GM19324 (cell line): ENCODE results near the gene POLG.
A peak's percentile ranks its signal among the peaks of the same experiment; 100 is the strongest.

Source experiments
- ATAC-seq: cut with Tn5 transposase; IDR thresholded peaks from one replicate; pipeline ENCODE4 v1.9.1; 2021; ENCODE audit warnings: mild to moderate bottlenecking, moderate library complexity; ENCODE audit not compliant: unreplicated experiment, low FRiP score

POLG gene

DNA sequence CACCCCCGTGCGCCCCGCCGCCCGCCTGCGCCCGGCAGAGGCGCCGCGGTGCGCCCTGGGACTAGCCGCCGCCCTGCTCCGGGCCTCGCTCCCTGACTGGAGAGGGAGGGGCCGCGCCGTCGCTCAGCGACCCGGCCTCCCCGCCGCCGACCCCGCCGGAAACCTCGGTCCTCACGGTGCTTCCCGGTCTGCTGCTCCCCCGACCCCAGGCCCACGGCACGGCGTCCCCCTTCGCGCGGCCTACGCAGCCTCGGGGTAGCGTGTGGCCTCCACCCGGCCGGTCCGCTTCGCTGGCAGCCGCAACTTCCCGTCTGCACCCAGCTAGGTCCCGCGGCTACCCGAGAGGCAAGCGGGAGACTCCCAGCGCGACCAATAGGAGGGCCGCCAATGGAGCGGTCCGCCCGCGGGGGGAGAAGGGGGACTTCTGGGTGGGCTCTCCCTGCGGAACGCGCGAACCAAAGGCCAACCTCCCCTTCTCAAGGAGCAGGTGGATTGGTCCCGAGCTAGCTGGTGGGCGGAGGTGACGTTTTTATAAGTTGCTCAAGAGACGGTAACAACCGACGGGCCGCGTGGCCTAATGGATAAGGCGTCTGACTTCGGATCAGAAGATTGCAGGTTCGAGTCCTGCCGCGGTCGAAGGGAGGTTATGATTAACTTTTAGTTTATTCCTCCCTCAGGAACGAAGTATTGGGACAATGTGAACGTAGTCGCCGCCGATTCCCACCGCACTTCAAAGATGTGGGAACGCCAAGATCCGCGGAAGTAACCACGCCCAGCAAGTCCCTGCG lies at the start of gene POLG:
Gene POLG, minus strand, starts transcription at position 315 of the 788 bp plus-strand sequence. CDS start 1,070 bp downstream, outside the sequence.
- peak; percentile 92 for ATAC-seq

DNA sequence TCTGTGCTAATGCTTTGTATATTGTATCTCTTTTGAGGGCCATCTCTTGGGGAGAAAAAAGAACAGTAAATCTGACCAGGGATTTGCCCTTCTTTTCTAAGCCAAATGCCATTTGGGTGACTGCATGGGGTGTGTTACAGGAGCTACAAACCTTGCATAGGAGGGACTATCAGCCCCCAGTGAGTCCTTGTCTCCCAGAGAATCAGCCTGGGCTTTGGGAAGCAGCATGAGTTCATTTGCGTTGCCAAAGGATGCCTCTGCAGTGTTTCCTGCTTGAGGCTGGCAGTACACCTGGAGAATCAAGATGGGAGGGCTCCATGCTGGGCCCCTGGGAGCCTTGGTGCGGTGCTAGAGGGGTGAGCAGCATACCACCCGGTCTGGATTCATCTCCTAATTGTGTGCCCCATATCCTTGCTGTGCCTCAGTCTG lies 49.6 kb upstream of the POLG start:
- no peak for ATAC-seq

DNA sequence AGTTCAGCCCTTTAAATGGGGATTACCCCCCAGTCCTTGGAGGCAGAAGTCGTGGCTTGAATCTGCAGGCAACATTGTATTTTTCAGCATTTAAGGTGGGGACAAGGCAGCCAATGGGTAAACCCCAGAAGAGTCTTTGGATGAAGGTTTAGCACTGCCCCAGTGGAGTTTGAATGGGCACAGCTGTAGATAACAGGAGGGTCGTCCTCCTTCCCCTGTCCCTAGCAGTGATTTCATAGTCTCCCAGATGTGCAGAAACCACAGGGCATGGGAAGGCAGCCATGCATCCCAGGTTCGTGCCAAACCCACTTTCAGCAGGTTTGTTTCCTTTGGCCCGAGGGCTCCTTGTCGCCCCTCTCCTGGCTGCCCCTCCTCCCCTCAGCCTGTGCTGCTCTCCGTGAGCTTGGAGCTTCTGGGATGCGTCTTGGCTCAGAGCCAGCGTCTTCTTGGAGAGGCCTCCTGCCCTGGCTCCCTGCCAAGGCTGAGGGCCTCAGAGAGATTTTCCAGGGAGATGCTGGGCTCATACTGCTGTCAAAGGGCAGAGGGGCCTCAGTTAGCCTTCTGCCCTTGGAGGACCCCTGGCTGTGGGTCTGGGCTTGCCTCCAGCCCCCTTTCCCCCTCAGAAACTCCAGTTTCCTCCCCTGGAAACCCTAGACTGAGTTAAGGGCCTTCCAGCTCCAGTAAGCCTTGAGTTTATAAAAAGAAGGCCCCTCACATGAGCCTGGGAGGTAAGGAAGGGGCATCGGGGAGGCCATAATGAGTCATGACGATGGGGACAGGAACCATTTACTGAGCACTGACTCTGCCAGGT lies 48.9 kb upstream of the POLG start:
- no peak for ATAC-seq

DNA sequence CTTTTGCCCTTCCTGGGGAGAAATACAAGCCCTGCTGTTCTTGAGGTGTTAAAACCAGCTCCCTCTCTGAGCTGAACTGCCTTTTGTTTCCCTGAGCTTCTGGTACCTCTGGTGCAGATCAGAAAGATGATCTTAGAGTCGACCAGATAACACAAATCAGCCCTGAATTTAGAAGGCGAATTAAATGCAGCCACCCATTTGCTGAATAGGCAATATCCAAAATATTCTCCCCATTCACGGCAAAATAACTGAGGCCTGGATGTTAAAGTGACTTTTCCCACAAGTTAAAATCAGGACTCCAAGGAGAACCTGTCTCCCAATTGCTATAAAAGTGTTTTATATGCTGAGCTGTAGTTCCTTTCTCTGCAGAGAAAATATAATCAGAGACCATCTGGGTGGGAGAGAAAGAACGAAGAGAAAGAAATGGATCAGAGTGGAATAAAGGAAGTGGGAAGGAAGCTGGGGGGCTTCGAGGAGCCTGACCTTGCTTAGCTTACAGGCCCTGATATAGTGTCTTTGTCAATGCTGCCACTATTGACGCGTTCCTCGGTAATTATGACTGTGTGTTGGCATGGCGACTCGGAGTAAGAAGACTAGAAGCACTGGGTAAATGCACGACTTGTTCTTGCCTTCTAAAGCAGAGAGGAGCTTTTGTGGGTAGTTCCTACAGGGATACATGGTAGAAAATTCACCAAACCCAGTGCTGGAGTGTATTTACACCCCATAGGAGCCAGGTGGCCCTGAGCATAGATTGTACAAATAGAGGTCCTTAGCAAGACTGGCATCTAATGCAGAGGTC lies 47.5 kb upstream of the POLG start:
- ATAC-seq, result no peak

DNA sequence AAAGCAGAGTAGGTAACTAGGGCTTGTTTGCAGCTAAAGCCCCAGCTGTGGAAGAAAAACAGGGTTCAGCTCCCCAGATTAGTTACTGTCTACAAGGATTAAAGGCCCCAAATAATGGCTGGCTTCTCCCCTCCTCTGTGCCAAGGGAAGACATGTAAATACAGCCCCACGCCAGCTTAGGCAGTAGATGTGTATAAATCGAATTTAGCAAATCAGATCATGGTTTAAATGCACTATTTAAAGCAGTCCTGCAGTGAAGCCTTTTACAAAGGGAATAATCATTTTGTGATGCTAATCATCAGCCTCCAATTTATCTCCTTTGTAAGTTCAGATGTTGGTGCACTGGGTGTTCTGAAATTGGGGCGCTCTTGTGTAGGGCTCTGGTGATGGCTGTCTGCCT lies 46.7 kb upstream of the POLG start:
- ATAC-seq, result no peak

- no peak for ATAC-seq
Measured at GRCh38 chr15:89379818-89380217, 45.2 kb upstream of the POLG start.

- no peak for ATAC-seq
Measured at GRCh38 chr15:89379251-89379695, 44.6 kb upstream of the POLG start.

- ATAC-seq, result no peak
Measured at GRCh38 chr15:89378296-89379151, 43.9 kb upstream of the POLG start.

DNA sequence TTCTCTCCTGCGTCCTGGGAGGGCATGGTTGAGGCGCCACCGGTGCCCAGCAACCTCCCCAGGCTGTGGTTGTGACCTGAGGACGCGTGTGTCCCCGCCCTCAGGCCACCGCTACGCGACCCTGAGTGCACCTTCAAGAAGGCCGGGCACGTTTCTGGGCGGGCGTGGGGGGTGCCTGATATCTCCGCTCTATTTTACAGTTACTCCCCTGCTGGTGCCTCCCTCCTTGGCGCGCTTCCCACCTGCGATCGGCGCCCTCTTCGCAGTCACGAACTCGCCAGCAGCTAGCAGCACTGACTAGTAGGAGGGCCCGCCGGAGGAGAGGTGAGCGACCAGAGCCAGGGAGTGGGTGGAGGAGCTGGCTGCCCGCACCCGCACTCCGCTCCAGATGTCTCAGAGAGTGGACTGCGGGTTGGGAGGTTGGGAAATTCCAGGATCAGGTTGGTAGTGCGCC lies 43.2 kb upstream of the POLG start:
- no peak for ATAC-seq

DNA sequence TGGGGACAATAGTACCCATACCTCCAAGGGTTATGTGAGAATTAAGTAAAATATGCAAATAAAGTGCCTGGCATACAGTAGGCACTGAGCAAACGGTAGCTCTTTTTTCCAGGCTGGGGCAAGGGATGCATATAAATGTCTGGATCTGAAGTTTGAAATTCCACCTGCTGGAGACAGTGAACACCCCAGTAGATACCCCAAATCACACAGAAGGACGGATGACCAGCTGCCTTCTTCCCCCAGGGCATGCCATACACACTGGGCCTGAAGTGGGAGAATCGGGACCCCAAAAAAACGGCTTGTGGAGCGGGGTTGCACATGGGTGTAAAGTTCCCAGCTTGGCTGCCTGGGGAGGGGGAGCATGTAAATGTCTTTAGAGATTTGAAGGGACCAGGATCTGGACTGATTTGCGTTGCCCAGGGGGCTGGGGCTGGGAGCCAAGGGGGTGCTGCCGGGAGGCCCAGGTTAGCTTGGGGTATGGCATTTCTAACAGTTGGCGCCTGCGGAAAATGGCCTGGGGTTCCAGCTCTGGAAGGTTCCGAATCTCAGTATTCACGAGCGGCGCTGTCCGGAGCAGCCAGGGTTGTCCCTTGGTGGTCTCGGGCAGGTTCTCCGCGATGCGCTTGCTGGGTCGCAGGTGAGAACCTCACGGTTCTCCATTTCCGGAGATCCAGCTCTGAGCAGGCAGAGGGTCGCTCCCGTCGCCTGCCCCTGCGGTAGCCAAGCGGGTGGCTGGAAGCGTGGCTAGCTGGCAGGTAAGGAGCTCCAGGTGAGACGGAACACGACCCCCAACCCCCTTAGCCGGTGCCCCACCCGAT lies 42.6 kb upstream of the POLG start:
- no peak for ATAC-seq

DNA sequence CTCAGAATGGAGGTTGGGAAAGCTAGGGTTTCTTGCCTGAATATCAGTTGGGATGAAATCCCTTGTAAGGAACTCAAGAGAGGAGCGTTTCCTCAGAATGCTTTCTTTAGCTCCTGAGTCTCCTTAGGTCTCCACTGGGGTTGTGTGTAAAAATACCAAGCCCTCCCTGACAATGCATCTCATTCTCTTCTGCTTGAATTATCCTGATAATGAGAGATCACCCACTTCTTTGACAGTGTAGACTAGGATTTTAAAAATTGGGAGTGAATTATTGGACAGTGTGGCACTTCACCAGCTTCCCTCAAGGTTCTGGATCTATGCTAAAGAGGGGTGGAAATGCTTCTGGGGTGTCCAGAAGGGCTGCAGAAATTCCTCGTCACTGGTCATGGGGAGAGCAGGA lies 41.8 kb upstream of the POLG start:
- ATAC-seq, result no peak

- ATAC-seq, result no peak
Measured at GRCh38 chr15:89375093-89376005, 40.7 kb upstream of the POLG start.

GRCh38 chr15:89374086-89374981 lies 39.7 kb upstream of the POLG start:
- no peak for ATAC-seq

DNA sequence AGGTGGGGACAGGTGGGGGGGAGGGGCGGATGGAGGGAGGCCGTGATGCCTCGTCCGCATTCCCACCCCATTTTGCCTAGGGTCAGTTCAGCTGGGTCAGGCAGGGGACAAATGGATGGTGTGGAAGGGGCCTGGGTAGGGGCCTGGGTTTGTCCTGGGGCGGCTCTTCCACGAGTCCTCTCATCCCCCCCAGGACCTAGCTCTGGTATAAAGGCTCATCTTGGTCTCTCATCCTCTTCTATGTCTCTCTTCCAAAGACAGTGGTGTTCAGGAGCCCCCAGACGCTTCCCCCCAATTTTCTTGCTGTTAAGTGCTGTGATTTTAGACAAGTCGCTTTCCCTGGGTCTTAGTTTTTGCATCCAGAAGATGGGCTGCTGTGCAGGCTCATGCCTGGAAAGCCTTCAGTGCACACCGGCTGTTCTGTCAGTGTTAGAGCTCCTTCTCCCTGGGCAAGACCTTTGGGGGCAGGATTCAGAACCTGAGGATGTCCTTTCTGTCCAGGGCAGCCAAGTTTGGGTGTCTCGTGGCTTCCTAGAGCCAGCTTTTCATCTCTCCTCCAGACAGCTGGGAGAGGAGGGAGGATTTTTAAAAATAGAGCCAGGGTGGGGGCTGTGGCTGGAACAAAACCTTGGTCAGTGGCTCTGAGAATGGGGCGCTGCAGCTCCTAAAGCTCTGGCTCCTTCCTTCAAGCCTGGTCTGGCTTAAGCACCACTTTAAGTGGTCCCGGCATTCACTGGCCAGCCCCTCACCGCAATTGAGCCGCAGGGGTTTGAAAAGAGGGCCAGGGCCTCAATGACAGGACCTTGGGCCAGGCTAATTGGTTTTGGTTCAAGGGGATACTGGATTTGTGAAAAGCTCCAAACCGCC lies 37.7 kb upstream of the POLG start:
- no peak for ATAC-seq

DNA sequence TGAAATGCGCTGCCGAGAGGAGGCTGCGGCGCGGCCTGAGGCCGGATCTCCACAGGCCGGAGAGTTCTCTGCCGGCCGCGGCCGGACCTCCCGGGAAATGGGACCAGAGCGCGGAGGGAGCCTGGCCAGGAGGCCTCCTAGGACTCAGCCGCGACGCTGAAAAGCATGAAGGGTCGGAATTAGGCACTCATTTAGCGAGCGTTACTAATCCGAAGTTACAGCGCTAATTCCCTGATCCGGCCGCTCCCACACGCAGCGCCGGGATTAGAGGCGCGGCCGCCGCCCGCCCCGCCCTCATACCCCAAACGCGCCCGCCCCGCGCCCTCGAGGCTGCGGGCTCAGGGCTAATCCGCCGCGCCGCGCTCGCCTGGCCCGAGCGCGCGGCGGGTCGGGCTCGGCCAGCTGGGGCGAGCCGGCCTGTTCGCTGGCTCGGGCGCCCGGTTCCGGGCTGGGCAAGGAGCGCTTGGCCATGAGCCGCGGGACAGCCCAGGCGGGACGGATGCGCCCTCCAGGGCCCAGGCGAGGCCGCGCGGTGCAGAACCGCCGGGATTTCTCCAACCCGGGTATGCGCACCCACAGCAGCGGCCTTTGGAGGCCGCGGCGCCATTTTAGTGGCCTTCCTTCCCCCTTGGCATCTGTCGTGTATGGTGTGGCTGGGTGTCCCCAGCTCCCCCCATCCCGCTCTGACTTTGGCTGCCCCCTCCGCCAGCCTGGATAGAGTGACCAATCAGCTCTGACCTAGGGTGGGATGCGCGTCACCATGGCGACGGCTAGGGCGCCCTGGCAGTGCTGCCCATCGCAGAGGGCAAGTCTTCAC lies 36.8 kb upstream of the POLG start:
- ATAC-seq, result no peak

DNA sequence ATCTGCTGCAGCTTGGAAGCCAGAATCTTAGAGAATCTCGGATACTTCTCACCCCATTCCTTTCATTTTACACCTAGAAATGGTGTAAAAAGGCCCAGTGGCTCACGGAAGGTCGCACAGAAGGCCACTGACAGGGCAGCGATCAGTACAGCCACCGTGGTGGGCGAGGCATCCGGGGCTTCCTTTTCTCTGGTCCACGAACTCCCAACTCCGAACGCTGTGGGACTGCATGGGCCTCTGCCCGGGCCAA lies 36.3 kb upstream of the POLG start:
- no peak for ATAC-seq
